Sigmoid colon (tissue), 7 donors: ENCODE data around the gene MEIS1. TPM values are rescaled to one million over a fixed set of nuclear protein-coding genes. Genes with fewer than 3 reads are reported as not detected.

Experiments
- DNase-seq: peaks from one replicate; pipeline ENCODE4 v3.0.0-alpha.2; 2019
- H3K27ac ChIP-seq, 4 donors: fragments of 200-600 bp; sonication (generic); one replicate each; pipeline ENCODE4 v1.5.1; 2016 to 2019; ENCODE audit warnings: mild to moderate bottlenecking in 1 of 4
- H3K27me3 ChIP-seq, 3 donors: fragments of 200-600 bp; sonication (generic); one replicate each; pipeline ENCODE4 v1.5.1; 2019; ENCODE audit warnings: mild to moderate bottlenecking in 1 of 3
- H3K36me3 ChIP-seq, 4 donors: fragments of 200-600 bp; sonication (generic); one replicate each; pipeline ENCODE4 v1.5.1; 2016 to 2019
- H3K4me1 ChIP-seq, 4 donors: fragments of 200-600 bp; sonication (generic); one replicate each; pipeline ENCODE4 v1.5.1; 2017 to 2019
- H3K4me3 ChIP-seq, 4 donors: fragments of 200-600 bp; sonication (generic); one replicate each; pipeline ENCODE4 v1.5.1; 2017 to 2019; ENCODE audit warnings: mild to moderate bottlenecking in 2 of 4, moderate library complexity in 1 of 4
- H3K9me3 ChIP-seq, 4 donors: fragments of 200-600 bp in 3 of 4; sonication (generic) in 3 of 4; one replicate each; pipeline versions ENCODE4 v1.5.1 to v1.6.1; 2013 to 2019
- CTCF ChIP-seq, 4 experiments: fragments of 450-650 bp in 3 of 4; fragments of 200-600 bp in 1 of 4; IDR thresholded peaks; one replicate each; pipeline ENCODE4 v1.5.1; 2016 to 2019; ENCODE audit warnings: antibody characterized with exemption in 4 of 4, mild to moderate bottlenecking in 3 of 4, moderate library complexity in 2 of 4
- EP300 ChIP-seq, 4 donors: sonication (generic); formaldehyde crosslinking; IDR thresholded peaks; one replicate each; pipeline ENCODE4 v1.6.1; 2017; ENCODE audit warnings: antibody characterized with exemption in 4 of 4
- POLR2A ChIP-seq, 2 donors: fragments of 450-650 bp; IDR thresholded peaks; one replicate each; pipeline ENCODE4 v1.6.1; 2016; ENCODE audit warnings: antibody characterized with exemption in 2 of 2, mild to moderate bottlenecking in 2 of 2, moderate library complexity in 2 of 2
- POLR2AphosphoS5 ChIP-seq, 4 donors: sonication (generic); formaldehyde crosslinking; IDR thresholded peaks; one replicate each; pipeline ENCODE4 v1.6.1; 2017; ENCODE audit warnings: antibody characterized with exemption in 4 of 4
- WGBS, 2 donors: extraction: QIAGEN DNeasy Blood & Tissue Kit; methylation state at CpG; one replicate each; pipeline ENCODE4 v1.1.7; 2013; 5-methylcytosine and 5-hydroxymethylcytosine counted together
- intact Hi-C: fragments of 100-400 bp; cut with DNase I; formaldehyde crosslinking; loops from one replicate; pipeline ENCODE4 v1.15.1; 2023
- polyA plus RNA-seq, 3 donors: library from polyadenylated mRNA; stranded (reverse); fragments of 200-250 nt; gene quantifications; one replicate each; pipeline ENCODE4 v1.2.3, GENCODE V29; 2013
- total RNA-seq, 4 donors: library from RNA; depleted of rRNA; stranded (reverse); fragments of >200 nt; gene quantifications; one replicate each; pipeline ENCODE4 v1.1.0, GENCODE V29; 2016
- donor health status: healthy with polysubstance abuse.
- donor health status: Bipolar disorder and iron deficiency.
- donor health status: healthy.

MEIS1 gene
- total and polyA plus RNA-seq, 7 donors, result 2.8 to 144 (median 108) TPM

DNA sequence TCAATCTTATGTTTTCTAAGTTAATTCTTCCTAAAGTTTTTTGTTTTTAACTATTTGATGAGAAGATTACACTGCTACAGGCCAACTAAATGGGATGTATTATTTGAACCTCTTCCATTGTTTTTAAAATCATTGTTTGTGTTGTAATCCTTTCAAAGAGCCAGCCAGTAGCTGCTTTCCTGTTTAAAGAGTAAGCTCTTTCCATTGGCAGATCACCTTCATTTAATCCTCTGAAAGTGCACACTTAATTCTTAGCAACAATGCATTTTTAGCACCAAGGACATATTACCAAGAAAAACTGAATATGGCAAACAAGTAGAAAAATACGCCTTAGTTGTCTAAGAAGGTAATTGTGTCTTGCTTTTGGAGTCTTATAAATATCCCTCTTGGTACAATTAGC lies 54.0 kb downstream of the MEIS1 start:
- no peak for DNase-seq
- peaks cover 0 to 24% (median 5%) of the 10 kb centered on the region in 4 donors for H3K36me3 ChIP-seq
- no peaks in the 10 kb centered on the region for H3K27me3 ChIP-seq
- H3K27ac ChIP-seq, result peak overlapping the region in 2 of 4 donors; percentile 19 to 50
- 25 to 63% methylated on average over 1 of the region's 1 CpG for WGBS, 2 donors
- TF ChIP-seq CTCF (IDR thresholded peaks at IDR 0.05) (no peak), POLR2A (IDR thresholded peaks at IDR 0.05) (no peak), POLR2AphosphoS5 (IDR thresholded peaks at IDR 0.05) (no peak), EP300 (IDR thresholded peaks at IDR 0.05) (no peak)
- intact Hi-C loops, result no loop called here
- peaks cover 0 to 77% (median 72%) of the 10 kb centered on the region in 4 donors for H3K4me1 ChIP-seq
- H3K9me3 ChIP-seq, result no peaks in the 10 kb centered on the region
- no peak overlapping the region for H3K4me3 ChIP-seq

DNA sequence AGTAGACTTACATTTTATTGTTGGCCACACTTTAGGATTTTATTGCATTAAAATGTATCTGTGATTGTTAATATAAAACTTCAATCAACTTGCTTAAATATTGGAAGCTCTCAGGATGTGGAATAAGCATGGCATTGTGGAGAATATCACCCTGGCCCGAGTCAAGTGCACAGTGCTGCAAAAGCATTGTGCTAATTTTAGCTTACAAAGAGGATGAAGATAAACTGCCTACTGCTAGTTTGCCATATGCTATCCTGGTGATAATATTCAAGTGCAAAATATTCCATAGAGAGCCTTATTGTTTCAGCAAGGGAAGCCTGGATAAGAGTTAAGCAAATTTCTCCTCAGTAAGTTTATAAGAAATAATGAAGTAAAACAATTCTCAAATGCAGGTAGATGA lies 54.5 kb downstream of the MEIS1 start:
- no peaks in the 10 kb centered on the region for H3K9me3 ChIP-seq
- no peak for DNase-seq
- H3K4me3 ChIP-seq, result no peak overlapping the region
- 0 to 15% methylated on average over 1 of the region's 1 CpG for WGBS, 2 donors
- peak overlapping the region in 2 of 4 donors; percentile 19 to 50 for H3K27ac ChIP-seq
- no peak for TF ChIP-seq CTCF (IDR thresholded peaks at IDR 0.05)
- TF ChIP-seq EP300 (IDR thresholded peaks at IDR 0.05), result no peak
- TF ChIP-seq POLR2AphosphoS5 (IDR thresholded peaks at IDR 0.05), result no peak
- TF ChIP-seq POLR2A (IDR thresholded peaks at IDR 0.05), result no peak
- intact Hi-C loops, result no loop called here
- peaks cover 0 to 22% (median 5%) of the 10 kb centered on the region in 4 donors for H3K36me3 ChIP-seq
- no peaks in the 10 kb centered on the region for H3K27me3 ChIP-seq
- peaks cover 0 to 78% (median 76%) of the 10 kb centered on the region in 4 donors for H3K4me1 ChIP-seq

DNA sequence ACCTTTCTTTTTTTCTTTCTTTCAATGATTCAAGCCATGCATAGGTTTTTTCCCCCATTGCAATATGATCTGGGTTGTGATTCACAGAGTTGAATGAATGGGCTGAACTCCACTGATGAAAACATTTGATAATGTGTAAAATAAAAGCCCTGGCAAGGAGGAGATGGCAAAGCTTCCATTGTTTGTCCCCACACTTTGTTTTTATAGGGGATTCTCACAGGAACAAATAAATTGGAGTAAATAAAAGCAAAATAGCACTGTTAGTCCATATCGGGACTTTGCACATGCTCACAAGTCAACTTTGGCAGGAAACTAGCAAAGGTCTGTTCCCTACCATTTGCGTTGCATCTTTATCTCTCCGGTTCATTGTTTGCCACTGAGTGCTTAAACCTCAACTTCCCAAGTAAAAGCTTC lies 55.7 kb downstream of the MEIS1 start:
- Histone ChIP-seq H3K4me3 (no peak overlapping the region), H3K4me1 (peaks cover 0 to 88% (median 87%) of the 10 kb centered on the region in 4 donors), H3K9me3 (no peaks in the 10 kb centered on the region), H3K27me3 (no peaks in the 10 kb centered on the region), H3K36me3 (peaks cover 0 to 14% (median 1%) of the 10 kb centered on the region in 4 donors), H3K27ac (peak overlapping the region in 2 of 4 donors; percentile 32 to 50)
- 41 to 71% methylated on average over 3 of the region's 3 CpGs for WGBS, 2 donors
- no peak for DNase-seq
- no peak for TF ChIP-seq EP300 (IDR thresholded peaks at IDR 0.05)
- no peak for TF ChIP-seq CTCF (IDR thresholded peaks at IDR 0.05)
- TF ChIP-seq POLR2AphosphoS5 (IDR thresholded peaks at IDR 0.05), result no peak
- TF ChIP-seq POLR2A (IDR thresholded peaks at IDR 0.05), result no peak
- intact Hi-C loops, result no loop called here

- peak; percentile 86 for DNase-seq
- Histone ChIP-seq H3K27ac (peak overlapping the region; percentile 27 to 76 (median 64)), H3K27me3 (no peaks in the 10 kb centered on the region), H3K9me3 (no peaks in the 10 kb centered on the region), H3K36me3 (peaks cover 0 to 15% (median 1%) of the 10 kb centered on the region in 4 donors), H3K4me3 (no peak overlapping the region), H3K4me1 (peaks cover 0 to 100% (median 98%) of the 10 kb centered on the region in 4 donors)
- TF ChIP-seq POLR2A (IDR thresholded peaks at IDR 0.05), result no peak
- peak; percentile 36 to 64 (median 53) for TF ChIP-seq POLR2AphosphoS5 (IDR thresholded peaks at IDR 0.05)
- WGBS, 2 donors, result 56 to 63% methylated on average over 6 of the region's 6 CpGs
- intact Hi-C loops, result loop anchor here (5.0 kb wide), 1 partner anchor 32 kb away; no protein-coding TSS in a partner anchor
These were observed 59.8 kb downstream of the MEIS1 start for GRCh38 chr2:66494708-66495107.

- Histone ChIP-seq H3K4me1 (peaks cover 0 to 100% (median 85%) of the 10 kb centered on the region in 4 donors), H3K9me3 (no peaks in the 10 kb centered on the region), H3K4me3 (no peak overlapping the region), H3K27ac (peak overlapping the region; percentile 63 to 76 (median 66)), H3K36me3 (peaks cover 0 to 15% (median 1%) of the 10 kb centered on the region in 4 donors), H3K27me3 (no peaks in the 10 kb centered on the region)
- WGBS, 2 donors, result 49 to 71% methylated on average over 13 of the region's 13 CpGs
- TF ChIP-seq POLR2AphosphoS5 (IDR thresholded peaks at IDR 0.05), result peak in 2 of 4 donors; percentile 20 to 39
- peak in 2 of 4 experiments; percentile 6 to 30 for TF ChIP-seq CTCF (IDR thresholded peaks at IDR 0.05)
- TF ChIP-seq POLR2A (IDR thresholded peaks at IDR 0.05), result no peak
- no peak for TF ChIP-seq EP300 (IDR thresholded peaks at IDR 0.05)
- intact Hi-C loops, result loop anchor here (5.0 kb wide), 1 partner anchor 34 kb away; no protein-coding TSS in a partner anchor
- peak; percentile 79 for DNase-seq
These were observed 61.1 kb downstream of the MEIS1 start for GRCh38 chr2:66495788-66496640.
